HG03342 (cell line): ENCODE results near the gene S100A3.
"Not testable (repeated sequence)": the region's sequence is repeated elsewhere in the genome, so short reads cannot be mapped to it uniquely, and the experiment has no call there.

Source experiments
- ATAC-seq: cut with Tn5 transposase; IDR thresholded peaks from one replicate; pipeline ENCODE4 v1.9.1; 2021; ENCODE audit warnings: mild to moderate bottlenecking, moderate library complexity; ENCODE audit not compliant: unreplicated experiment

The S100A3 gene

GRCh38 chr1:153536012-153536670 lies 12.9 kb downstream of the S100A3 start:
- no peak for ATAC-seq

GRCh38 chr1:153535242-153536011 lies 13.6 kb downstream of the S100A3 start, which contains the start of gene S100A6:
Gene S100A6, minus strand, starts transcription at chr1:153535991. Its CDS starts 652 bp downstream, at chr1:153535339.
- no peak for ATAC-seq

GRCh38 chr1:153534925-153535241 lies 14.2 kb downstream of the S100A3 start:
- ATAC-seq, result no peak

- no peak for ATAC-seq
Measured at GRCh38 chr1:153534226-153534924, 14.7 kb downstream of the S100A3 start.

GRCh38 chr1:153533689-153534201 lies 15.3 kb downstream of the S100A3 start:
- ATAC-seq, result no peak

GRCh38 chr1:153532769-153533599 lies 16.1 kb downstream of the S100A3 start:
- ATAC-seq, result no peak

GRCh38 chr1:153532181-153532580 lies 16.9 kb downstream of the S100A3 start:
- no peak for ATAC-seq

- ATAC-seq, result no peak
Measured at GRCh38 chr1:153531638-153532037, 17.4 kb downstream of the S100A3 start.

GRCh38 chr1:153527683-153528040 lies 21.4 kb downstream of the S100A3 start:
- no peak for ATAC-seq

- ATAC-seq, result no peak
Measured at GRCh38 chr1:153527023-153527682, 21.9 kb downstream of the S100A3 start.

GRCh38 chr1:153526132-153526543 lies 22.9 kb downstream of the S100A3 start:
- ATAC-seq, result no peak

GRCh38 chr1:153525088-153525728 lies 23.9 kb downstream of the S100A3 start:
- no peak for ATAC-seq

- ATAC-seq, result not testable (repeated sequence)
Measured at GRCh38 chr1:153522353-153523048, 26.6 kb downstream of the S100A3 start.

- not testable (repeated sequence) for ATAC-seq
Measured at GRCh38 chr1:153521808-153522207, 27.2 kb downstream of the S100A3 start.

- ATAC-seq, result no peak
Measured at GRCh38 chr1:153520818-153521476, 28.1 kb downstream of the S100A3 start.

- not testable (repeated sequence) for ATAC-seq
Measured at GRCh38 chr1:153520137-153520691, 28.8 kb downstream of the S100A3 start.

- ATAC-seq, result no peak
Measured at GRCh38 chr1:153519242-153519641, 29.8 kb downstream of the S100A3 start.
